Liver (tissue), 9 donors: ENCODE data around the gene HEATR5B. TPM values are rescaled to one million over a fixed set of nuclear protein-coding genes. Genes with fewer than 3 reads are reported as not detected.
A peak's percentile ranks its signal among the peaks of the same experiment; 100 is the strongest.

Source experiments
- DNase-seq: peaks from one replicate; pipeline ENCODE4 v3.0.0-alpha.2; 2017; ENCODE audit warnings: low spot score
- H3K27ac ChIP-seq, 2 donors: one replicate each; pipeline ENCODE4 v1.7.0; 2013; ENCODE audit warnings: inconsistent platforms in 2 of 2, low read length in 2 of 2, control low read depth in 1 of 2, low read depth in 1 of 2, mild to moderate bottlenecking in 1 of 2
- H3K27me3 ChIP-seq, 4 donors: one replicate each; pipeline versions ENCODE4 v1.6.1 to v1.7.0; 2013; ENCODE audit warnings: low read length in 3 of 4, inconsistent platforms in 1 of 4, mild to moderate bottlenecking in 1 of 4, moderate library complexity in 1 of 4; ENCODE audit not compliant: control insufficient read depth in 4 of 4, insufficient read depth in 4 of 4
- H3K36me3 ChIP-seq, 4 donors: one replicate each; pipeline versions ENCODE4 v1.6.1 to v1.7.0; 2013; ENCODE audit warnings: low read length in 3 of 4, mild to moderate bottlenecking in 3 of 4, low read depth in 1 of 4, moderate library complexity in 1 of 4; ENCODE audit not compliant: control insufficient read depth in 4 of 4, insufficient read depth in 3 of 4
- H3K4me1 ChIP-seq, 4 donors: one replicate each; pipeline versions ENCODE4 v1.6.1 to v1.7.0; 2013; ENCODE audit warnings: low read length in 3 of 4, mild to moderate bottlenecking in 3 of 4, moderate library complexity in 1 of 4; ENCODE audit not compliant: control insufficient read depth in 4 of 4, insufficient read depth in 4 of 4
- H3K4me3 ChIP-seq, 3 donors: one replicate each; pipeline versions ENCODE4 v1.6.1 to v1.7.0; 2013; ENCODE audit warnings: low read length in 3 of 3, control low read depth in 1 of 3, low read depth in 1 of 3, mild to moderate bottlenecking in 1 of 3
- H3K9ac ChIP-seq, 2 donors: one replicate each; pipeline ENCODE4 v1.7.0; 2013; ENCODE audit warnings: low read length in 2 of 2, mild to moderate bottlenecking in 2 of 2, moderate library complexity in 2 of 2, control low read depth in 1 of 2, low read depth in 1 of 2
- H3K9me3 ChIP-seq, 4 donors: one replicate each; pipeline versions ENCODE4 v1.6.1 to v1.7.0; 2013; ENCODE audit warnings: low read length in 3 of 4; ENCODE audit not compliant: control insufficient read depth in 4 of 4
- CTCF ChIP-seq: fragments of 150-350 bp; IDR thresholded peaks from 2 replicates; pipeline ENCODE4 v1.5.1; 2017; ENCODE audit warnings: improper control_type of control experiment, low read depth, low read length; ENCODE audit not compliant: missing input control
- EGR1 ChIP-seq, 2 donors: IDR thresholded peaks; 2 replicates each; pipeline ENCODE4 v1.6.1; 2016 to 2018; ENCODE audit warnings: antibody characterized with exemption in 2 of 2, low read depth in 2 of 2
- HNF4G ChIP-seq: IDR thresholded peaks from 2 replicates; pipeline ENCODE4 v1.6.1; 2016; ENCODE audit warnings: antibody characterized with exemption
- MAX ChIP-seq: IDR thresholded peaks from 2 replicates; pipeline ENCODE4 v1.6.1; 2016; ENCODE audit warnings: antibody characterized with exemption
- RAD21 ChIP-seq, 2 donors: IDR thresholded peaks; 2 replicates each; pipeline ENCODE4 v1.6.1; 2016; ENCODE audit warnings: antibody characterized with exemption in 2 of 2, mild to moderate bottlenecking in 2 of 2
- TAF1 ChIP-seq: conservative IDR thresholded peaks from 2 replicates; pipeline ENCODE4 v1.6.1; 2016; ENCODE audit warnings: antibody characterized with exemption, mild to moderate bottlenecking
- YY1 ChIP-seq: IDR thresholded peaks from 2 replicates; pipeline ENCODE4 v1.6.1; 2016; ENCODE audit warnings: antibody characterized with exemption, mild to moderate bottlenecking
- ZBTB33 ChIP-seq: IDR thresholded peaks from 2 replicates; pipeline ENCODE4 v1.6.1; 2016; ENCODE audit warnings: antibody characterized with exemption
- WGBS: extraction: QIAGEN DNeasy Blood & Tissue Kit; methylation state at CpG from one replicate; pipeline ENCODE4 v1.1.7; 2013; 5-methylcytosine and 5-hydroxymethylcytosine counted together
- polyA plus RNA-seq, 2 donors: library from polyadenylated mRNA; stranded (reverse) in 1 of 2; unstranded in 1 of 2; fragments of 200-250 nt in 1 of 2; fragments of >200 nt in 1 of 2; fragmentation: Nextera tagmentation in 1 of 2; extraction: Ambion mirVana in 1 of 2; gene quantifications; one replicate each; pipeline versions ENCODE4 v1.2.1 to v1.2.3, GENCODE V29; 2013 to 2015
- total RNA-seq, 2 donors: library from RNA; depleted of rRNA; stranded (reverse); fragments of >200 nt; gene quantifications; one replicate each; pipeline ENCODE4 v1.2.3, GENCODE V29; 2014
- TF ChIP-seq, protein P1 (sequence below): IDR thresholded peaks from 2 replicates; pipeline ENCODE4 v1.6.1; 2016; ENCODE audit warnings: antibody characterized with exemption, mild to moderate bottlenecking
- donor health status: healthy.
- donor health status: healthy.
- donor health status: healthy.
- donor health status: healthy.
- donor health status: healthy.

Gene HEATR5B
- total and polyA plus RNA-seq, 4 donors, result 4.1 to 24.3 (median 11.6) TPM

DNA sequence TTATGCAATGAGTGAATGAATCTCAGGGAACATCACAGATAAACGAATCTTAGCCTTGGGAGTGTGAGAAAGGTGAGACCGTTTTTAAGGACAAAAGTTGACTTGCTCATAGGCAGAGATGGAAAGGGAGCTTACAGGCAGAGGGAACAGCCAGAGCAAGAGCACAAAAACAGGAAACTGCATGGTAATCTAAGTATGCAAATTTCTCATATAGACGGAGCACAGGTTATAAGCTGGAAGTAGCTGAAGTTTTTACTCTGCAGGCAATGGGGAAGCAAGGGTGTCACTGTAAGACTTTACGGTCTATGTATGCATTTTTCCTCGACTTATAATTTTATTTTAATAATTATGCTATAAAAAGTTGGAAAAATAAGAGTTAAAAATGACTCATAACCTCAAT is 73.0 kb downstream of the HEATR5B start (continued):
- no peak for TF ChIP-seq MAX
- no peak for TF ChIP-seq HNF4G
- TF ChIP-seq YY1, result no peak
- no peak for TF ChIP-seq TAF1
- TF ChIP-seq EGR1 (IDR thresholded peaks at IDR 0.05; ENCODE audit: low read depth in 2 of 2), result no peak

DNA sequence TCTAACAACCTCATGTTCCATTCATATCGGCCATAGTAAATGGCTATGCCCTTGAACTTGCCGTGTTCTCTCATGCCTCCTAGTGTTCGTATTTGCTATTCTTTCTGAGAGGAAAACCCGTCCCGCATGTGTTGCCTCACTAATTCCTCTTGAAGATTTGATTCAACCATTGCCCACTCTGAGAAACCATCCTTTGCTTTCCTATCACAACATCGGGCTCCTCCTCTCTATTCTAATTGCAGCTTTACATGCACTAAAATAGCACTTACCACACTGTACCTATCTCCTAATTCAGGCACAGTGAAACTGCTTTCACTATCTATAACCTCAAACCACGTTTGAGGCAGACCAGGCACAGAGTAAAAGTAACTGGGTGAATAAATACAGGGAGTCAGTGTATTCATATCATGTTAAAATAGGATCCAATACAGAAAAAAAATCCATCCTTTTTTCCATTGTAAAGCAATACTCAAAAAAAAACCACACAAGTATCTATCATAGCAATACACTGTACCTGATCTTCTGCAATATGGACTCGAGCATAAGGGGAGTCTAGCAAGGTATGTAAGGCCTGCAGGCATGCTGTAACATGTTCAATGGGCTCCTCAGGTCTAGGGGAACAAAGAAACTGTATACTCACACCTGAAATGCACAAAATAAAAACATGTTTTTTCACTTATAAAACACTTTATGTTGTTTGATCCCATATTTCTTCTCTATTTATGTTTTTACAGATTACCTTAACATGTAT is 78.9 kb downstream of the HEATR5B start:
- Histone ChIP-seq H3K4me1 (no peaks in the 10 kb centered on the region), H3K9ac (no peak overlapping the region), H3K4me3 (no peak overlapping the region), H3K9me3 (no peaks in the 10 kb centered on the region), H3K27ac (no peak overlapping the region), H3K27me3 (no peaks in the 10 kb centered on the region), H3K36me3 (peaks cover 6 to 49% (median 32%) of the 10 kb centered on the region in 4 donors)
- TF ChIP-seq RAD21 (IDR thresholded peaks at IDR 0.05) (peak; percentile 81 to 85), MAX (no peak), CTCF (peak; percentile 44), YY1 (no peak), ZBTB33 (no peak)
- WGBS, result 32% methylated on average over 8 of the region's 8 CpGs
- no peak for DNase-seq

- TF ChIP-seq, protein P1, sequence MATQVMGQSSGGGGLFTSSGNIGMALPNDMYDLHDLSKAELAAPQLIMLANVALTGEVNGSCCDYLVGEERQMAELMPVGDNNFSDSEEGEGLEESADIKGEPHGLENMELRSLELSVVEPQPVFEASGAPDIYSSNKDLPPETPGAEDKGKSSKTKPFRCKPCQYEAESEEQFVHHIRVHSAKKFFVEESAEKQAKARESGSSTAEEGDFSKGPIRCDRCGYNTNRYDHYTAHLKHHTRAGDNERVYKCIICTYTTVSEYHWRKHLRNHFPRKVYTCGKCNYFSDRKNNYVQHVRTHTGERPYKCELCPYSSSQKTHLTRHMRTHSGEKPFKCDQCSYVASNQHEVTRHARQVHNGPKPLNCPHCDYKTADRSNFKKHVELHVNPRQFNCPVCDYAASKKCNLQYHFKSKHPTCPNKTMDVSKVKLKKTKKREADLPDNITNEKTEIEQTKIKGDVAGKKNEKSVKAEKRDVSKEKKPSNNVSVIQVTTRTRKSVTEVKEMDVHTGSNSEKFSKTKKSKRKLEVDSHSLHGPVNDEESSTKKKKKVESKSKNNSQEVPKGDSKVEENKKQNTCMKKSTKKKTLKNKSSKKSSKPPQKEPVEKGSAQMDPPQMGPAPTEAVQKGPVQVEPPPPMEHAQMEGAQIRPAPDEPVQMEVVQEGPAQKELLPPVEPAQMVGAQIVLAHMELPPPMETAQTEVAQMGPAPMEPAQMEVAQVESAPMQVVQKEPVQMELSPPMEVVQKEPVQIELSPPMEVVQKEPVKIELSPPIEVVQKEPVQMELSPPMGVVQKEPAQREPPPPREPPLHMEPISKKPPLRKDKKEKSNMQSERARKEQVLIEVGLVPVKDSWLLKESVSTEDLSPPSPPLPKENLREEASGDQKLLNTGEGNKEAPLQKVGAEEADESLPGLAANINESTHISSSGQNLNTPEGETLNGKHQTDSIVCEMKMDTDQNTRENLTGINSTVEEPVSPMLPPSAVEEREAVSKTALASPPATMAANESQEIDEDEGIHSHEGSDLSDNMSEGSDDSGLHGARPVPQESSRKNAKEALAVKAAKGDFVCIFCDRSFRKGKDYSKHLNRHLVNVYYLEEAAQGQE, result no peak
- no peaks in the 10 kb centered on the region for H3K27me3 ChIP-seq
- no peak overlapping the region for H3K4me3 ChIP-seq
- no peak for DNase-seq
- H3K4me1 ChIP-seq, result no peaks in the 10 kb centered on the region
- 84% methylated on average over 2 of the region's 2 CpGs for WGBS
- H3K9ac ChIP-seq, result no peak overlapping the region
- peaks cover 12 to 41% (median 28%) of the 10 kb centered on the region in 4 donors for H3K36me3 ChIP-seq
- H3K9me3 ChIP-seq, result no peaks in the 10 kb centered on the region
- H3K27ac ChIP-seq, result no peak overlapping the region
Measured at GRCh38 chr2:37000988-37001556, 83.1 kb downstream of the HEATR5B start.
